CD4-positive, alpha-beta T cell treated with Interferon gamma for 1 hour (primary cell): ENCODE measurements around the gene AP1M2.
A peak's percentile ranks its signal among the peaks of the same experiment; 100 is the strongest.
"Not testable (repeated sequence)": the region's sequence is repeated elsewhere in the genome, so short reads cannot be mapped to it uniquely, and the experiment has no call there.

Experiments
- DNase-seq: peaks from one replicate; pipeline ENCODE4 v3.0.0-alpha.2; 2020

AP1M2 gene

GRCh38 chr19:10560154-10560553, 27.0 kb downstream of the AP1M2 start:
- DNase-seq = no peak

- no peak for DNase-seq
These were observed 29.4 kb downstream of the AP1M2 start for GRCh38 chr19:10557603-10558197.

DNA sequence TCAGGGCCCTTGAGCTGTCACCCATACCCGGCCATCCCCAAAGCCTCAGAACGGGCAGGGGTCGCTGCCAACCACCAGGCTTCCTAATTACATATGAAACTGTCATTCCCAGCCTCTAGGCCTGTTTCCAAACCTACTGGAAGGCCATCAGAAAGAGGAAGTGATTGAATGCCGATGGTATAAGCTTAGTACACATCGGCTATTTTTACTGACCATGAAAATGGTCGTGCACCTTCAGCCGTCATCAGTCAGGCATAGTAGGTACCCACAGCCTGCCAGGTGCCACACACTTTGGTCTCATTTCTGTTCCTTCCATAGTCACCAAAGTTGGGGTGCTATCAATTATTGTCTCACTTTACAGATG, 31.5 kb downstream of the AP1M2 start:
- no peak for DNase-seq

DNA sequence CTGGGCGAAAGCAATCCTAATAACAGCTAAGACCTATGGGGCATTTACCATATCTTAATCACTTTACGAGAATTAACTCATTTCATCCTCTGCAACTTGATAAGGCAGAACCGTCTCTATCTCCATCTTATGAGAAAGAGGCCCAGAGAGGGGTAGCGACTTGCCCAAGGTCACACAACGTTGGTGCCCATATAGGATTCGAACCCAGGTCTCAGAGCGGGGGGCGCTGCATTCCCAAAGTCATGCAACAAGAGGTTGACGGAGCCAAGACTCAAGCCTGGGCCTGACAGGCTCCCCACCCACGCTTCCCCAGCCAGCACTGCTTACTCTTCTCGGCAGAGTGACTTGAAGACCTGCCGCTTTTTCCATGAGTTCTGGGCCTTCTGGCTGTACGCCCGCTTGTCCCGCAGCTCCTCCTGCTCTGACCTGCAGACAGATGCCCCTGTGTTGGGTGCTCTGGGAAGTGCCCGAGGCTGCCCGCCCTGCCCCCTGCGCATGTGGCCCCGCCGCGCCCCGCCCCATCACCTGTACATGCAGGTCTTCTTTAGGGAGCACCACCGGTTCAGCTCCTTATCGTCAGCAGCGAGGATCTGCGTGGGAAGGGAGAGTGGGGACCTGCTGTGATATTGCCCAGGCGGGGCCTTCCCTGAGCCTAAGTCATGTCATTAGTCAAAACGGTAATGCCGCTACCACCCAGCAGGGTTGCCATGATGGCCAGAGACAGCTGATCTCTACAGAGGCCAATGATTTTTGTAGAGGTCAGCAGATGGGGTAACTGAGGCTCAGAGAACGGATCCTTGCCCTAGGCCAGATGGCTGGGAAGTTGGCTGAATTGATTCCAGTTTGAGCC, 32.1 kb downstream of the AP1M2 start:
- DNase-seq = no peak

- DNase-seq = peak; percentile 73
These were observed 33.1 kb downstream of the AP1M2 start for GRCh38 chr19:10553943-10554381.

DNA sequence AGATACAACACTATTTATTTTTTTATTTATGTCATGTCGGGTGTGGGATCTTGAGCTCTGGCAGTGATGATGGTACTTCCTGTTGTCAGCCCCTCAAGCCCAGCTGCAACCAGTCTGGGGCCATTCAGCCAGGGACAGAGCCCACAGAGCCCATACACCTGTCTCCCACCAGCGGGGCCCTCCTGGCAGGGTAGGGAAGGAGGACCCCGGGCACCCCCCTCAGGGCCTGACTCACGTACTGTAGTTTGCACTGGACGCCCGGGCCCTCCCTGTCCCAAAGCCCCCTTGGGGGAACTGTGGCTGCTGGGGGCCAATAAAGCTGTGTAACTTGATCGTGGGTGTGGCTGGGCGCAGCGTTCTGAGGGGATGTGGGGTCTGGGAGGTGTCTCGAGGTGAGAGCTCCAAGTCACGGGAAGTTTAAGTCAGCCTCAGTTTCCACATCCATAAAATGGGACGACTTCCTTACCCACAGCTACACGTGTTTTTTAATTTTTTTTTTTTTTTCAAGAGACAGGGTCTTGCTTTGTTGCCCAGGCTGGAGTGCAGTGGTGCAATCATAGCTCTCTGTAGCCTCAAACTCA, 33.9 kb downstream of the AP1M2 start:
- DNase-seq = no peak

DNA sequence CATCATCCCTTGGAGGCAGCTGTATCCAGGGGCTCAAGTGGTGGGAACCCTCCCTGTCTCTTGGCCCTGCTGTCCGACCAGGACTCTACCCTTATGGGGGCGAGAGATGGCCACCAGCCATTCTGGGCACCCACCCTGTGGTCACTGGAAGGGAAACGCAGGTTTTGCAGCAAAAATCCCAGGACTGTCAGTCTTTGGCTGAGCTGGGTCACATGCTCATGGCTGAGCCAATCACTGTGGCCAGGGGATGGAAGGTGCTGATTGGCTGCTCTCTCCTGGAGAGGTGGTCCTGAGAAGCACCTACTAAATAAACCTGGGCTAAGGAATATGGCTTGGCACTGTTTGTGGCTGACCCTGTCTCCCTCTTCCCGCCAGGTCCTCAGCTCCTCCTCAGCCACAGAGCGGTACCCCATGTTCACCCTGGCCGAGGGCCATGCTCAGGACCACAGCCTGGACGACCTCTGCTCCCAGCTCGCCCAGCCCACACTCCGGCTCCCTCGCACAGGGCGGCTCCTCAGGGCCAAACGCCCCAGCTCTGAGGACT, 34.5 kb downstream of the AP1M2 start:
- no peak for DNase-seq

DNA sequence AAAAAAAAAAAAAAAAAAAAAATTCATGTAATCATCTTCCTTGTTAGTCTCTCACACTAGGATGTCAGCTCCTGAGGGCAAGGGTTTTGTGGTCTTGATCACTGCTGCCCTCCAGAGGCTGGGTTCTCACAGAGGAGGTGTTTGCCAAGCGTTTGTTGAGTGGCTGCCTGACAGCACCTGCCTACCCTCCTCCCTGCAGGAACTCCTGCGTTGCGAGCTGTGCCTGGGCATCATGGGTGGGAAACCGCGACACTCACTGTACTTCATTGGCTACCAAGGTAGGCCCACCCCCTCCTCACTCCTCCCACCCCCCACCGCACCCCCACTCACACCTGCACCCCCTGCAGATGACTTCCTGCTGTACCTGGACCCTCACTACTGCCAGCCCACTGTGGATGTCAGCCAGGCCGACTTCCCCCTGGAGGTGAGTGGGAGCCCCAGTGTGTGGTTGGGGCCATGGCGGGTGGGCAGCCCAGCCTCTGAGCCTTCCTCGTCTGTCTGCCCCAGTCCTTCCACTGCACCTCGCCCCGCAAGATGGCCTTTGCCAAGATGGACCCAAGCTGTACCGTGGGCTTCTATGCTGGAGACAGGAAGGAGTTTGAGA, 35.3 kb downstream of the AP1M2 start:
- DNase-seq = peak; percentile 53

DNA sequence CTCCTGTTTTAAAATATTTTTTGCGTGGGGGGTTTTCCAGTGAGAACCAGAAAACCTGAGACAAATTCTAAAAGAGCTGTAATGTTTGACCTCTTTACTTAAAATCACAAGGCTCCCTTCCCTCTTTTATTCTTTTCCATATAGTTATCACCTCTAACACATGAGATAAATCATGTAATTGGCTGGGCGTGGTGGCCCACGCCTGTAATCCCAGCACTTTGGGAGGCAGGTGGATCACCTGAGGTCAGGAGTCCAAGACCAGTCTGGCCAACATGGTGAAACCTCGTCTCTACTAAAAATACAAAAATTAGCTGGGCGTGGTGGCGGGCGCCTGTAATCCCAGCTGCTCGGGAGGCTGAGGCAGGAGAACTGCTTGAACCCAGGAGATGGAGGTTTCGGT, 36.1 kb downstream of the AP1M2 start:
- not testable (repeated sequence) for DNase-seq

DNA sequence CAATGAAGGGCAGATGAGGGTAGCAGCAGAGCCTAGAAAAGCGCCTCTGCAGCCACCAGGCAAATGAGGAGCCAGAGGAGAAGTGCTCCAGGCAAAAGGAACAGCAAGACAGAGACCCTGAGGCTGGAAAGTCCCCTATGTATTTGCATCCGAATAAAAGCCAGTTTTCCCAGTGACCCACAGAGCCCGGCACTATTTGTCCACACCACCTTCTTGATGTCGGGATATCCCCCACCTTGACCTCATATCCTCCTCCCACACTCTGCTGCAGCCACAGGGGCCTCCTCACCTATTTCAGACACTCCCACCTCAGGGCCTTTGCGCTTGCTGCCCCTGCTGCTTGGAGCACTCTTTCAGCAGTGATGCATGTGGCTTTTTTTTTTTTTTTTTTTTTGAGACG, 36.8 kb downstream of the AP1M2 start:
- no peak for DNase-seq

DNA sequence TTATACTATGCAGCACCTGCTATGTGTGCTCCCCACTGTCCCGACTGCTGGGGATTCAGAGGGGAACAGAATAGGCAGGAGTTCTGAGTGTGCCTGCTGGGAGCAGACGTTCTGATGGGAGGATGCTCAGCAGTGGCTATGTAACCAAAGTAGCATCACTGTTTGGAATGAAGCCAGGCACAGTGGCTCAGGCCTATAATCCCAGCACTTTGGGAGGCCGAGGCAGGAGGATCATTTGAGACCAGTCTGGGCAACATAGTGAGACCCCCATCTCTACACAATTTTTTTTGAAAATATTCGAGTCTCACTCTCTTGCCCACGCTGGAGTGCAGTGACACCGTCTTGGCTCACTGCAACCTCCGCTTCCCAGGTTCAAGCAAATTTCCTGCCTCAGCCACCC, 37.4 kb downstream of the AP1M2 start:
- DNase-seq = no peak

DNA sequence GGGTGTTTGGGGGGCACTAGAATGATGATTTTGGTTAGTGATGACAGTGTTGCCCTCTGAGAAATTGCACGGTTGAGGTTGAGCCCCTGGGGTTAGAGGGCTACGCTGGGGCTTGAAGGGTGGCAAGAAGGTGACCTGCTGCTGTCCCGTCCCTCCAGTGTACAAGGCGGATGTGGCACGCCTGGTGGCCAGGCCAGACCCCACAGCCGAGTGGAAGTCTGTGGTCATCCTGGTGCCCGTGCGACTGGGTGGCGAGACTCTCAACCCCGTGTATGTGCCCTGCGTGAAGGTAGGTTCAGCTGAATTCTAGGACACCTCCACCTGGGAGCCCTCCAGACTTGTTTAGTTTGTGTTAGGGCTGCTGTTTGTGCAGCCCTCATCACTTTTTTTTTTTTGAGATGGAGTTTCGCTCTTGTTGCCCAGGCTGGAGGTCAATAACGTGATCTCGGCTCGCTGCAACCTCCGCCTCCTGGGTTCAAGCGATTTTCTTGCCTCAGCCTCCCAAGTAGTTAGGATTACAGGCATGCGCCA, 38.3 kb downstream of the AP1M2 start:
- no peak for DNase-seq

- DNase-seq = no peak
These were observed 40.3 kb downstream of the AP1M2 start for GRCh38 chr19:10546817-10547216.

DNA sequence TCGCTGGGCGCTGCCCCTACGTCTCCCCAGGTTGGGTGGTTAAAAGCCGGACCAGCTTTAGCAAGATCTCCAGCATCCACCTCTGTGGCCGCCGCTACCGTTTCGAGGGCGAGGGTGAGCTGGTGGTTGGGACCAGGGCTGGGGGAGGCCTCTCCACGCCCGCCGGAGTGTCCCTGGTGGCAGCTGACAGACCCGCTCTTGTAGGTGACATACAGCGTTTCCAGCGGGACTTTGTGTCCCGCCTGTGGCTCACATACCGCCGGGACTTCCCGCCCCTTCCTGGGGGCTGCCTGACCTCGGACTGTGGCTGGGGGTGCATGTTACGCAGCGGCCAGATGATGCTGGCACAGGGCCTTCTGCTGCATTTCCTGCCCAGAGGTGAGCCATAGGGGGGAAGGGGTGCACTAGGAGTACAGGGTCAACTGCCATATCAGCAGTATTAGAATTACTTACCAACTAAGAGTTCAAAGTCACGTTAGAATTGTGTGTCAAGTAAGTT, 42.3 kb downstream of the AP1M2 start:
- DNase-seq = no peak

DNA sequence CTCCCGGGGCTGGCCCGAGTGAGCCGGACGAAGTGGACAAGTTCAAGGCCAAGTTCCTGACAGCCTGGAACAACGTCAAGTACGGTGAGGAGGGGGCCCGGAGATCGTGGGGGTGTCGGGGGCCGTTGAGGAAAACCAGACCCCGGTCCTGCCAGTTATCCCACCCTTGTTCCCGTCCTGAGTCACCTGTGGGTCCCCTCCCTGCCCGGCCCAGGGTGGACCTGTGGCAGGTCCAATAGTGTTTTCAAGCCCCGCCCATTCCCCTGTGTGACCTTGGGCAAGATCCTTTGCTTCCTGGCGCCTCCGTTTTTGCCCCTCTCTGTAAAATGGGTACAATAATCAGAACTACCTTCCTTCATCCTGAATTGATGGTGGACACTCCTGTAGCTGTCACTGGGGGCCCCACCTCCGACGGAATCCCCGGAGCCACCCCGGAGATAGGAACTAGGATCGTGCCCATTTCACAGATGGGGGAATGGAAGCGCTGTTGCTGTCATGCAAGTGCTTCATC, 42.8 kb downstream of the AP1M2 start:
- no peak for DNase-seq

- DNase-seq = peak; percentile 79
These were observed 43.5 kb downstream of the AP1M2 start, which contains the start of gene ATG4D for GRCh38 chr19:10543420-10544241. TSS of gene ATG4D (plus strand) at chr19:10543904. CDS start at chr19:10544091, 187 bp downstream.

DNA sequence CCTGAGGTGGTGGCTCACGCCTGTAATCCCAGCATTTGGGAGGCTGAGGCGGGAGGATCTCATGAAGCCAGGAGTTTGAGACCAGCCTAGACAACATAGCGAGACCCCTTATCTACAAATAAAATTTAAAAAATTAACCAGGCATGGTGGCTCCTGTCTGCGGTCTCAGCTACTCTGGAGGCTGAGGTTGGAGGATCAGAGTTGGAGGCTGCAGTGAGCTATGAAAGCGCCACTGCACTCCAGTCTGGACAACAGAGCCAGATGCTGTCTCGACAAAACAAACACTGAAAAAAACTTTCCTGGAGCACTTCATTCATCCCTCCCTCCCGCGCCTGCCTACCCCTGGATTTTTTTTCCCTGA, 44.1 kb downstream of the AP1M2 start:
- no peak for DNase-seq

- DNase-seq = not testable (repeated sequence)
These were observed 48.1 kb downstream of the AP1M2 start for GRCh38 chr19:10539016-10539415.

- DNase-seq = no peak
These were observed 48.7 kb downstream of the AP1M2 start for GRCh38 chr19:10538204-10538983.

DNA sequence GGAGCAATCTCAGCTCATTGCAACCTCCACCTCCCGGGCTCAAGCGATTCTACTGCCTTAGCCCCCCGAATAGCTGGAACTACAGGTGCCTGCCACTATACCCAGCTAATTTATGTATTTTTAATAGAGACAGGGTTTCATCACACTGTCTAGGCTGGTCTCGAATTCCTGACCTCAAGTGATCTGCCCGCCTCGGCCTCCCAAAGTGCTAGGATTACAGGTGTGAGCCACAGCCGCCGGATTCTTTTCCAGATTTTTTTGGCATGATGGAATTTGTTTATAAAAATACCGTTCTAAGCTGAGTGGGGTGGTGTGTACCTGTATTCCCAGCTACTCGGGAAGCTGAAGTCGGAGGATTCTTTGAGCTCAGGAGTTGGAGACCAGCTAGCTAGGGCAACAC, 49.4 kb downstream of the AP1M2 start:
- no peak for DNase-seq

GRCh38 chr19:10535613-10536012, 51.5 kb downstream of the AP1M2 start:
- no peak for DNase-seq
